EH (cell line): Measurements from ENCODE around the gene TMEM170B.

Experiments
- DNase-seq: peaks from one replicate; pipeline ENCODE4 v3.0.0-alpha.2; 2015; ENCODE audit warnings: low read depth

TMEM170B gene

DNA sequence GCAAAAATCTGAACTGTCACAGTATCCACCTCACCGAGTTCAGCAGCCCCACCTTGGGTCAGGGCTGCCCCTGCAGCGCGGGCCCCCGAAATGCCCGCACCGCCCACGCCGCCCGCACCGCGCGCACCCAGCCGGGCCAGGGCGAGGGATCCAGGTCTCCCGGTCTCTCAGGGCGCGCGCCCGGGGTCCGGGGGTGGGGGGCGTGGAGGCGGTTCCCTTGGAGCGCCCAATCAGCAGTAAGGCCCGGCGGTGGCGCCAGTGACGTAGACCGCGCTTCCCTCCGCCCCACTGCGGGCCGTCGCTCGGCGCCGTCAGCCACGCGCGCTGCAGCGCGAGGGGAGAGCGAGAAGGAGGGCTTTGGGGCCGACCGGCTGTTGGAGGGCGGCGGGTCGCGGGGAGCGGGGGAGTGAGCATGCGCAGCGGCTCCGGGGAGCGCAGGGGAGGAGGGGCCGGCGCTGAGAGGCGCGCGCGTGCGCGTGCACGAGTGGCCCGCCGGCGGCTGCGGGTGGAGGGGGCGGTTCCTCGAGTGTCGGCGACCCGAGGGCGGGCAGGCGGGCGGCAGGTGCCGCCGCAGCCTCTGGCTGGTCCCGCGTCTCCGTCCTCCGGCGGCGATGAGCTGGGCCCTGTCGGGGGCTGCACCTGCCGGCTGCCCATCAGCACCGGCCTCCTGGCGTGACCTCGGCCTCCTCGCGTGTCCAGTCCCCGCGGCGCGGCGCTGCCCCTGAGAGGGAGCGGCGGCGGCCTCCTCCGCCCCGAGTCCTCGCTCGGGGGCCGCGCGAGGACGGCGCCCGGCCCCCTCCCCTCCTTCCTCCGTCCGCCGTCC lies at the start of gene TMEM170B:
TSS of gene TMEM170B (plus strand) at position 521 of the 823 bp plus-strand sequence. CDS start 529 bp downstream, outside the sequence.
- DNase-seq: peak; percentile 81

DNA sequence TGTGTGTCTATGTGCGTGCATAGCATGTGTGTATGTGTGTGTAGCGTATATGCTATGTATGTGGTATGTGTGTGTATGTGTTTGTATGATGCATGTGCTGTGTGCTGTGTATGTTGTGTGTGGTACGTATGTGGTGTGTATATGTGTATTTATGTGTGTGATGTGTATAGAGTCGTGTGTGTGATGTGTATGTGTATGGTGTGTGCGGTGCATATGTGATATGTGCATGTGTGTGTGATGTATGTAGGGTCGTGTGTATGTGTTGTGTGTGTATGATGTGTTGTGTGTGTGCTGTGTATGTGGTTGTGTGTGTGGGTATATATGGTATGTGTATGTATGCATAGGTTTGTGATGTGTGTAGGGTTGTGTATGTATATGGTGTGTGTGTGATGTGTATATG lies 46.6 kb upstream of the TMEM170B start:
- DNase-seq: no peak

DNA sequence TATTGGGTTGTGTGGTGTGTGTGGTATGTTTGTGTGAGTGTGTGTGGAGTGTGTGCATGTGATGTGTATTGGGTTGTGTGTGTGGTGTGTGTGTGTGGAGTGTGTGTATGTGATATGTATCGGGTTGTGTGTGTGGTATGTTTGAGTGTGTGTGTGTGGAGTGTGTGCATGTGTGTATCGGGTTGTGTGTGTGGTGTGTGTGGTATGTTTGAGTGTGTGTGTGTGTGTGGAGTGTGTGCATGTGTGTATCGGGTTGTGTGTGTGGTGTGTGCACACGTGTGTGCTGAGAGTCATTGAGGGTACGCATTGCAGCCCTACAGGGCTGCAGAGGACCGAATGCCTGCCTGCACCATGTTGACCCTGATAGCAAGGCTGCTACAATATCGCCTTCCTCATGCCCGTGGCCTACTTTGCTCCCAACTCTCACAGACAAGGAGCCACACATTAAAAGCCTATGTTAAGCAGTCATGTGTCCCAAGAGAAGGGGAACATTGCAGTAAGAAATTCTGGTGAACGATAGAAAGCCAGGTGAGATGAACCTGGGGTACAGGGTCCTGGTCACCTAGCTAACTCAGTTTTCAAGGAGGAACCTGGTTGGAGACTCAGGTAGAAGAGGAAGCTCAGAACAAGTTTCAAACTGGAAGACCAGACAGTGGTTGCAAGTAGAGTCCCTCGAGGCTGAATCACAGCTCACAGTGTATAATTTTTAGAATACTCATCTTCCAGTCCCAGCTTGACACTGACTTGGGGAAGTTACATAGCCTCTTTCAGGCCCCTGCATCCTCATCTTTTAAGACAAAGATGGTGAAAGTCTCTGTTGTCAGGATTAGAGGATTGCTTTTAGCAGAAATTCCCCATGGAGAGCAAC lies 45.7 kb upstream of the TMEM170B start:
- DNase-seq: no peak

- peak; percentile 70 for DNase-seq
Measured at GRCh38 chr6:11492464-11493290, 44.9 kb upstream of the TMEM170B start.

DNA sequence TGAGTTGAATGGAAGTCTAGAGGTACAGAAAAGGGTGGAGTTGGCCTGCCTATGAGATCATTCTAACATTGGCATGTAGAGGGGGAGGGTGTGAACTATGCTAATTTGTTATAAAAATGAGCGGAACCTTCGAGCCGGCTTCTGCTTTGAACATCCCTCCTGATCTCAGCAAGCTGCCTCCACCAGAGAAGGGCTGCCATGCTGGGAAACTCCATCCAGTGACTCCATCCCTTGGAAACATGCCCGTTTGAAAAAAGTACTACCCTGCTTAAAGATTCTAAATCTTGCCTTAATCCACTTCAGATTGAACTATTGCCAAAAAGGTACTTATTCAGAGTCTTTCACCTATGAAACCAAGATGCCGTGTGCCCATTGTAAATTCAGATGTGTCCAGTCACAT lies 43.6 kb upstream of the TMEM170B start:
- peak; percentile 9 for DNase-seq

DNA sequence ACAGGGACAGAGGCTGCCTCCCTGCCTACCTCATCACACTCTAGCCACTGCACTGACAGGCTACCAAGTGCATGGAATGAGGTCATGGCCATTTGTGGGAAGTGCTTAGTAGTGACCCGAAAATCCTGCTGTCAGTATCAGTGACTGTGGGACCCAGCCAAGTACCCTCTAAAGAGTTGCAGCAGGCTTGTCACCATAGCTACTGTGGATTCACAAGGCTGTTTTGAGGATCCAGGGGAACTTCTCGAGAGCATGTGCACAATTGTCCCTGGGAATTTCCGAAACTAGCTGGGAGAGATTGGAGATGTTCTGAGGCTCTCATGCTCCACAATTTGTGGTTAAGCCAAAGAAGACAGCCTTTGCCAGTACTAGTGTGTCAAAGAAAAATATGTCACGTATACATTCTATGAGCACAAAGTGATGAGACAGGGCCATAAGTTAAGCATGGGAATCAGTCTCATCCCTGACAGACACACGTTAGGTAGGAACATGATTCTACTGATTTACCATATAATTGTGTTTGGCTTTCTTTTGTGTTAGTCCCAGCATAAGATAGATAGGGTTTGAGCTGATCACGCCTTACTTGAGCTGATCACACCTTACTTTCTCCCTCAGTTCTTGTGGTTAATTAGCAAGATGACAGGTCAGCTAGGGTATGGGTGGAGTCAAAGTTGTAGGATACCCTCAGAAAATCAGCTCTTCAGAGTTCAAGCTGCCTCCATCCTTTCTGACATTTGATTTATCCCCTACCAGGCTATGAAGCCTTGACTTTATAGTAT lies 42.6 kb upstream of the TMEM170B start:
- DNase-seq: peak; percentile 15

DNA sequence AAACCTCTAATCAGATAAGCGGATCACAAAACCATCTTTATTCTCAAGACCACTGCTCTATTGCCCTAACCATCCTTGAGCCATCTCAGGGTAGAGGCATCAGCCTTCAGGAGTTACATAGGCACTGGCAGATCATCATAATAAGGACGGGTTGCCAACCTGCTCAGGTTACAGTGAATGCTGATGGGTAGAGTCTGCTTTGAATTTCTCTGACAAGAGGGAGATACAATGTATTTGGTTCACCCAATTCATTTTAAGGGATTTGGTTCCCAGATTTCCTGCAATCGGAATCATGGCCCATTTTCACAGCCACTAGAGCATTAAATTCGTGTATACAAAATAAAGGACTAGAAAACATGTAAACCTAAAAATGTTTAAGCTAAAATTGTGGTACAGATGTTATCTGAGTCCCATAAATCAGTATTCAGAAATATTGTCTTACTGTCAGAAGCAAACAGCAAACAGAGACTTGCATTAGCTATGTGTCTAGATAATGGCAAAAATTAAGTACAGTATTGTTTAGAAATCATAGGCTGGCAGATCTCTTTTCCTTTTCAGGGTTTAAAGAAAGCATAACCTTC lies 41.9 kb upstream of the TMEM170B start:
- DNase-seq: no peak

DNA sequence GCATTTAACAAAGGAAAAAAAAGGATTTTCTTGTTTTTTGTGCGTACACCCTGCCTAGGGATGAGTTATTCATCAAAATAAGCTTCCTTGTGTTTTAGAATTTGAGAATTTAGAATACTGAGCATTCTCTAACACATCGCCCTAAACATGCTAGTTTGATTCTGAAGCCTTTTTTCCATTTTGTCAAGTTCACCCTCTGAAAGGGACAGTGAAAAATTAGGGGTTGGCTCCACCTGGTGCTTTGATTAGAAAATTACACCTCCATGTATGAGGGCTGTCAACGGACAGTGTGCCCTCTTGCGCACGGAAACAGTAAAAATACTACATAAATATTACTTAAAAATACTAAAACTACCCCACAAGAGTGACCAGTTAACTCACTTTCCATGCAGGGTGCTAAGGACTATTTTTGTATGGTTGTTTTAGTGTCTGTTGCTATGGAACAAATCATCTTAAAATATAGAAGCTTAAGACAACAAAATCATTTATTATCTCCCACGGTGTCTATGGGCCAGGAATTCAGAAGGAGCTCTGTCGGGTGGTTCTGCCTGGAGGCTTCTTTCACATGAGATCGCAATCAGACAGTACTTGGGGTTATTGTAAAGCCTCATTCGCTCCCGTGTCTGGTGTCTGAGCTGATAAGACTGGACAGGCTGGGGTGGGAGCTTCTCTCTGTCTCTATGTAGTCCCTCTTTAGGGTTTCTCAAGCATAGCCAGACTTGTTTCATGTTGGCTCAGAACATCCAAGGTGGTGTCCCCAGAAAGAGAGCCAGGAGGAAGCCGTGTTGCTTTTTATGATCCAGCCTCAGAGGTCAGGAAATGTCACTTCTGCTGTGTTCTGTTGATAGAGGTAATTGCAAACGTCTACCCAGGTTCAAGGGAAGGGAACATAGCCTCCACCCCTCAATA lies 41.1 kb upstream of the TMEM170B start:
- peak; percentile 86 for DNase-seq

DNA sequence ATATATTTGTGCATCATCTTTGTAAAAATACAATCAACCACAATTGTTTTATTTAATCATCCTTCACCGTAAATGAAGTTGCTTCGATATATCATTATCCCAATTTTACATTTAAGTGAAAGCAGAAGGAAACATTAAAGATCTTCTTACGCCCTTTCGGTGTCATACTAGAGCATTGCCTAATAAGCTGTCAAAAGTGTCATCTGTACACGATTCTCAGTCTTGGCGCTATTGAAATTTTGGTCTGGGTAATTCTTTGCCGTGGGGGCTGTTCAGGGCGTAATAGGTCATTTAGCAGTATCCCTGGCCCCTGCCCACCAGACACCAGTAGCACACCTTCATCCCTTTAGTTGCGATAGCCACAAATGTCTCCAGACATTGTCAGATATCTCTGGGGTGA lies 40.4 kb upstream of the TMEM170B start:
- no peak for DNase-seq

DNA sequence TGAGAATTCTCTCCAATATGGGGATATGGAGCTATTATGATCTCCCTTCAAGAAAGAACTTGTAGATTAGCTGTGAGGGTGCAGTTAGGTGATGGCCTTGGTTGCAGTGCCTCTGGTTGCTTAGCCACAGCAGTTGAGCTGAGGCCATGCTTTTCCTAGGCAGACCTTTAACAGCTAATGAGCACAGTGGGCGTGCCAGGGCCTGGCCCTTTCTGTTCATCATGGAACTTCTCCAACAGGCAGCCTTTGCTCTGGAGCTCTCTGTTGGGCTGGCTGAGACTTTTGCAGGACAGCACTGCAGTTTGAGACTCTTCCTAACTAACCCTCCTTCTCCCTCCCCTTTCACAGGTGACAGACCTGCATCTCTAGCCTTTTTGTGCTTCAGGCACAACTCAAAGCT lies 39.7 kb upstream of the TMEM170B start:
- DNase-seq: peak; percentile 6

DNA sequence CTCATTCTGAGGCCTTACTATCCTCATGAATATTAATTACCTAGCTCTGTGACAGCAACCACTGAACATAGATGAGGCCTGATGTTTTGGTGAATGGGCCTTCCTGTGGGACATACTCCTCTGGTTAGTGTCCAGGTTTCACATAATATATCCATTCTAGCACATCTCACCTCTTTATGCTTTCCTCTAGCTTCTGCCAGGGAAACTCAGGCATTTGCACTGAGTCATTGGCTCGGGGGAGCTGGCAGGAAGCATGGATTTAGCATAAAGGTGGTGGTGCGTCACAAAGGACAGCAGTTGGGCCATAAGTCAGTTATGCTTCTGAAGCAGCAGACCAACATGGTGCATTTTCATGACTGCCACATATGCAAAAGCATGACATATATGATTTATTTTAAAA lies 37.5 kb upstream of the TMEM170B start:
- DNase-seq: peak; percentile 65

GRCh38 chr6:11509471-11509870 lies 28.1 kb upstream of the TMEM170B start:
- DNase-seq: no peak

- no peak for DNase-seq
Measured at GRCh38 chr6:11514672-11515071, 22.9 kb upstream of the TMEM170B start.

DNA sequence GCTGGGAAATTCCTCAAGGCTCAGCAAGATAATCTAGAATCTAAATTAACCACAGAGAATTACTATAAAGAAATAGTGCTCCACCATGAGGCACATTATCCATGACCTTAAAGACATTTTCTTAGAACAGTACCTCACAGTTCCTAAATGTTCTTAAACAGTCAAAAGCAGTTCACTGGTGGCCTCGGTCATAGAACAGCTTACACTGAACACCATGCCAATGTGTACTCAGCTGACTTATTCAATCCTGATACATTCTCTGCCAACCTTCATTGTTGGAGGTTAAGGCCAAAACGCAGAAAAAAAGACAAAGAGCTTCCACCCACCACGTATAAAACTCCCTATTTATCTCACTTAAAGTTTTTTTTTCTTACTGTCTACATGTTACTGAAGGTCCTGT lies 21.8 kb upstream of the TMEM170B start:
- DNase-seq: no peak

DNA sequence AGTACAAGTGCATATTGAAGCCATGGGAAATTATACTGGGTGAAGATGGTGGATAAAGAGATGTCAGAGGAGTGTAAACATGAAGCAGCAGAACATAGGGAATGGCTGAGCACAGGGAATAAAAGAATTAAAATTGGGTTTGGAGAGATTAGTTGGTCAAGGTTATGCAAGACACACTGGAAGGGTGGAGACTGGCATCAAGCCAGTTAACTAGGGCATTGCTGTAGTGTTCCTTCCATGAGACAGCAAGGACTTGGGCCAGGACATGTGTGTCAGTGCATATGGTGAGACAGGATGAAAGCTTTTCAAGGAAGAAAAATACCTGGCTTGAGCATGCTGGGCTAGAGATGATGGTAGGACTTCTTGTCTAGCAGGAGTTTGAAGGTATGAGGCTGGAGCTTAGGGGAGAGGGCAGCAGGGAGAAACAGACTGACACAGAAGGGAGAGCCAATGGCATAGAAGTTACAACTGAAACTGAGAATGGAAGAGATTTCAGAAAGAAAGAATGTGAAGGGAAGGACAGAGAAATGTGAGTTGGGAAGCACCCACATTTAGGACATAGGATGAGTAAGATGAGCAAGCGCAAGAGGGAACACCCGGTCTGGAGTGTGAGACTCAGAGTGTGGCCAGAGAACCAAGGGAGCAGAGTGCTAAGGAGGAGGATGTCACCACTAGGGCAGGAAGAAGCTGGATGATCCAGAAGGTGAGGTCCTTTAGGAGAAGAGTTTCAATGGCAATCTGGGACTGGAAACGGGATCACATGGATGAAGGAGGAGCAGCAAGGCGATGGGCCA lies 14.5 kb upstream of the TMEM170B start:
- DNase-seq: peak; percentile 6

DNA sequence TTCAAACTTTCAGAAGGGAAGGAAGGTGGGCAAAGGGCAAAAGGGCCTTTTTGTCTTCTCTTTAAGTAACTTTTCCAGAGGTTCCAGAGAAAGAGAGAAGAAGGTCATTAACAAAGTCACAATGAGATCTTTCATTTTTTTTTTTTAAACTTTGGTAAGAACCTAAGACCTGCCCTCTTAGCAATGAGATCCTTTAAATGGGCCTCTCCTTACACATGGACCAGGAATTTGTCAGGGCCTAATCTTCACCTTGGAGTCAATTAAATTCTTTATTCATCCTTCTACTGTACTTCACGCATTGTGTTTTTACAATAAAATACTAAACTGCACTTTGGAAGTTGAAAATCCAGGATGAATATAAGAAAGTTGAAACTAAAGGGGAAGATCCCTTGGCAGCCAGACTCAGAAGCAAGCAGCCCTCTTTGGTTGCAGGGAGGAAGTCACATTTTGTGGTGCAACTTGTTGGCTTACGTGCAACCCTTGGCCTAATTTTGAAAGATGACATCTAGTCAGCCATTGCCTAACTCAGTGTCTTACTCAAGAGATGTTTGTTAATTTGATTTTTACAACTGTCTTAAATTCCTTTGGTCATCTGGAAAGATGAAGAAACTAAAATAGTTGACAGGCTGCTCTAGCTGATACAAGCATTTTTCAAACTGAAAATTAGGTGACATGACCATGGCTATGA lies 11.9 kb upstream of the TMEM170B start:
- DNase-seq: peak; percentile 77

GRCh38 chr6:11526156-11526505 lies 11.4 kb upstream of the TMEM170B start:
- no peak for DNase-seq

GRCh38 chr6:11527274-11527870 lies 10.2 kb upstream of the TMEM170B start:
- no peak for DNase-seq
